RPMI7951 (cell line): Measurements from ENCODE around the gene ANXA11. TPM values are rescaled to one million over a fixed set of nuclear protein-coding genes. Genes with fewer than 3 reads are reported as not detected.
A peak's percentile ranks its signal among the peaks of the same experiment; 100 is the strongest.

Experiments
- DNase-seq: peaks from one replicate; pipeline ENCODE4 v3.0.0-alpha.2; 2012; ENCODE audit warnings: low read depth
- total RNA-seq: library from RNA; depleted of rRNA; stranded (reverse); fragments of >200 nt; shearing (Covaris generic); gene quantifications from 2 replicates; pipeline ENCODE4 v1.2.3, GENCODE V29; 2014; rRNA removed

The ANXA11 gene
- total RNA-seq, 1 experiment from 2014 or later, result 104 TPM

DNA sequence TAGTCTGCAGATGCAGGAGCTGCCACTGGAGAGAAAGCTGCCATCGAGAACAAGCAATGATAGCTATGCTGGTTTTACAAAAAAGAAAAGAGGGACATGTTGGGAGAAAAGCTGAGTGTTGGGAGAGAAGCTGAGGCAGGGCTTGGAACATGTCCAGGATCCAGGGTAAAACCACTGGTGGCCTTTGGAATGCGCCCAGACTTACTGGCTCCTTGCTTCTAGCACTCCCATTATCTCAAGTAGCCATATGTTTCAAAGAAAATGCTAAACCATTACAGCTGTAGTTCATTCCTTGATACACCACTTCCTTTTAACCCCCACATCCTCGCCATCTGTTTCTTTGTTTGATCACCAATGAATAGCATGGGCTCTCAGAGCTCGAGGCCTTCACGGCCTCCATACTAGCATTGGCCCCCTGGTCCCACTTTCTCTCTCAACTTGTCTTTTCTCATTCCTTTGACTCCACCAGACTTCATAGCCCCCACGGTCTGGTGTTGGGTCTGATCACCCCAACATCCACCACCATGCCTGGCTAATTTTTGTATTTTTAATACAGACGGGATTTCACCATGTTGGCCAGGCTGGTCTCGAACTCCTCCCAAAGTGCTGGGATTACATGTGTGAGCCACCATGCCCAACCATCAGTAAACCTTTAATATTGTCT, 96.6 kb downstream of the ANXA11 start:
- DNase-seq, result peak; percentile 10

DNA sequence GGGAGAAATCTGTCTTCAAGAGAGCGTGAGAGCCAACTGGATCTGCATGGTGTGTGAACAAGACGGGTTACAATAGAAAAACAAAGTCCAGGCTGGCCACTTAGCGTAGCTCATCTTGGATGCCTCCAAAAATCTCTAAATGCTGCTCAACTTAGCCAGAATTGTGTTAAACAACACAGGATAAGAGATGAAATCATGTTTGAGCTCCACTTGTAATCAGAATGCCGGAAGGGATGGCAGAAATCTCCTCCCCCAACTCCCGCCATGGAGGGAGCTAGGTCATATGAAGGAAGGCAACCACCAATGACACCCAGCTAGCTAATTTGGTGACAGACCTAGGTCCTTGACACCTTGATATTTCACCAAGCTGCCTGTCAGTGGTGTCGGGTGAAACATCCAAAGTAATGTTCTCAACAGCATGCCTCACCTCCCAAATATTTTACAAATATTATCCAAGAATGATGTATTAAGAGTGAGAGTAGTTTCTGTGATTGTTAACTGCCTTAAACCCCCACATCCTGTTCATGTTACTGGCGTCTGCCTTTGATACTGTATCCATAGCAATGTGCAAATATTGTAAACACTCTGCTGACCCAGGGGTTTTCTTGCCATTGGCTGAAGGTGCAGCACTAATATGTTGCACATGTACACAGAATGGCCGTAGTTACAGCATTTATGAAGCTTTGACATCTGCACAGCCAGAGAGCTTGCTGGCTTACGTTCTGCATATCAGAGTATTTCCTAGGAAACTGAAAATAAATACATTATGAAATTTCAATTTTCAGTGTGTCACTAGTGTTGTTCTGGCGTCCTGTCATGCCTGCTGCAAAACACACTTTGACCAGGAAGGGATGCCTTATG, 101.0 kb downstream of the ANXA11 start:
- DNase-seq, result peak; percentile 64

Other genes starting within 250 kb of the ANXA11 start
- gene TMEM254, start 126.9 kb downstream of the ANXA11 start, total RNA-seq, result 14.5 and 16.0 TPM in 2 replicates
- gene PLAC9, start 72.8 kb downstream of the ANXA11 start, total RNA-seq, result 0.78 and 1.2 TPM in 2 replicates
- gene MAT1A, start 84.1 kb upstream of the ANXA11 start, total RNA-seq, result not detected in 2 replicates
- gene DYDC1, start 151.2 kb upstream of the ANXA11 start, total RNA-seq, result not detected in 2 replicates
- not detected in 2 replicates for gene DYDC2, start 151.2 kb upstream of the ANXA11 start, total RNA-seq
- 13.2 and 13.6 TPM in 2 replicates for gene PRXL2A, start 203.0 kb upstream of the ANXA11 start, total RNA-seq
- gene TSPAN14, start 248.8 kb upstream of the ANXA11 start, total RNA-seq, result 56.4 and 67.0 TPM in 2 replicates